GM18507 (cell line): Measurements from ENCODE around the gene RAB17.

Experiments used
- DNase-seq: peaks from one replicate; pipeline ENCODE4 v3.0.0; 2011; ENCODE audit warnings: low read depth; ENCODE audit not compliant: insufficient read length; ENCODE audit errors: extremely low spot score
- FAIRE-seq: peaks from 2 replicates; lab custom pipeline; 2011; peaks lifted over from hg19 to GRCh38; lab: Jason Lieb, UNC

RAB17 gene

DNA sequence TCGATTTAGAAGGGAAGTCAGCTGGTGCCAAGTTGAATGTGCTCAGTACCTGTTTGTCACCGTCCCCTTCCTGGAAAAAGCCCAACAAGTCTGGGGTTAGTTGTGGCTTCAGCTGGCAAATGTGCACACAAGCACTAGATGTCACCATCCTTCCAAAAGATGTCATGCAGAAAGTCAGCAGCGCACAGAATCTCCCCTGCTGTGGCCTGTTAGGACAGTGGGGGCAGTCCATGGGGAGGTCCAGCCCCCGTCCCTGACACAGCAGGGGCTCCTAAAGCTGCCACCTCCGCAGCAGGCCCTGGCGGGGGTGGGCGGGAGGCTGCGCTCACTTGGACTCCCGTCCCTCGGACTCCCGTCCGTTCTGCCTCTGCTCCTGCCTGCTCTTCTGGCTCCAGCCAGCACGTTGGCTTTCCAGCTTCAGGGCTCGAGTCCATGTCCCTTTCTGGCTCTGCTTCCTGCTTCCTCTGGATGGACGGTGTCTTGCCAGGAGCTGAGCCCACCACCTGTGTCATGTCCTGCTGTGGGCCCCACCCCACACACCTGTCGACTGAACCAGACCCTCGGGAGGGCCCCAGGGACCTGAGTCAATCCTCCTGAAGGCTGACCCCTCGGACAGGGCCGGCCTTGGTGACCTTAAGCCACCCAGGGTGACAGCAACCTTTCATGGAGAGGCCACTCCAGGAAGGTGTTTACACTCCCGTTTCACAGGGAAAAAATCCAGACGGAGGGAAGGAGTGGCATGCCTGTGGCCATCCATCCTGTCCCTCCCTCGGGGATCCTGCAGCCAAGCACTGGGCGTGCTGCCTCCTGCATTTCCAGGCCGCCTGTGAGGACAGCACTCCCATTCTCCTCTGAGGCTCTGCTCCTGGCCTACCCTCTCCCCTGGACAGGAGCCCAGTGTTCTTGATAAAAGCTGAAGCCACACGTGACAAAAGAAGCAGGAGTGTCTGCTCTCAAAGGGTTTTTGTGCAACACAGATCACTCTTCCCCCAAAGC lies 8.5 kb downstream of the RAB17 start:
- no peak for DNase-seq
- peak; percentile 41 for FAIRE-seq

DNA sequence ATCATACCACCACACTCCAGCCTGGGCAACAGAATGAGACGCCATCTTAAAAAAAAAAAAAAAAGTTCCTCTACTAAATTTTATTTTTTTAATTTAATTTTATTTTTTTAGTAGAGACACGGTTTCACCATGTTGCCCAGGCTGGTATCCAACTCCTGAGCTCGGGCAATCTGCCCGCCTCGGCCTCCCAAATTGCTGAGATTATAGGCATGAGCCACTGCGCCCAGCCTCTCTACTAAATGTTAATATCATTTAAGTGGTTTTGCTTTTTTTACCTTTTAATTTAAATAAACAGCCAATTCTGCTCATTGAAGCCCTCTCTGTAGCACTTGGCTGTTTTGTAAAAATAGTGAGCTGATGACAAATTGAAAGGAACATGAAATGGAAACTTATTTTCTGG lies 9.2 kb downstream of the RAB17 start:
- no peak for FAIRE-seq
- no peak for DNase-seq

- DNase-seq (no peak), FAIRE-seq (no peak)
These were observed 12.3 kb downstream of the RAB17 start for GRCh38 chr2:237577956-237578870.

DNA sequence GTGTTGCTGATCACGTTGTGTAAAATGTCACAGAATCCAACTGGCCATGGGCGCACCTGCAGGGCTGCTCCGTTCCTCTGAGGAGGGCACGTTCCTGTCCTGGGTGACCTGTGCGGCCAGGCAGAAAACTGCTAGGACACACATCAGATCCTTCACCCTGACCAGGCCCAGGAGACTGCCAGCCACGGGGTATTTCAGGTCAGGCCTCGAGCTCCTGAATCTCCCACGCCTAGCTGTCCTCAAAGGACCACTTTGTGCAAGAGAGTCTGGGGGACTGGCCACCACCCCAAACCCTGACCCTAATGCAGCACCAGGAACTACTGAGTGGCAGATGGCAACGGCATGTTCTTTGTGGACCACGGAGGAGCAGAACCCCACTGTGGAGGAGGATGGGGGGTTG lies 13.1 kb downstream of the RAB17 start:
- FAIRE-seq (no peak), DNase-seq (no peak)

- DNase-seq (no peak), FAIRE-seq (no peak)
These were observed 13.6 kb downstream of the RAB17 start for GRCh38 chr2:237576974-237577373.

GRCh38 chr2:237575869-237576862 lies 14.4 kb downstream of the RAB17 start:
- DNase-seq (no peak), FAIRE-seq (no peak)

DNA sequence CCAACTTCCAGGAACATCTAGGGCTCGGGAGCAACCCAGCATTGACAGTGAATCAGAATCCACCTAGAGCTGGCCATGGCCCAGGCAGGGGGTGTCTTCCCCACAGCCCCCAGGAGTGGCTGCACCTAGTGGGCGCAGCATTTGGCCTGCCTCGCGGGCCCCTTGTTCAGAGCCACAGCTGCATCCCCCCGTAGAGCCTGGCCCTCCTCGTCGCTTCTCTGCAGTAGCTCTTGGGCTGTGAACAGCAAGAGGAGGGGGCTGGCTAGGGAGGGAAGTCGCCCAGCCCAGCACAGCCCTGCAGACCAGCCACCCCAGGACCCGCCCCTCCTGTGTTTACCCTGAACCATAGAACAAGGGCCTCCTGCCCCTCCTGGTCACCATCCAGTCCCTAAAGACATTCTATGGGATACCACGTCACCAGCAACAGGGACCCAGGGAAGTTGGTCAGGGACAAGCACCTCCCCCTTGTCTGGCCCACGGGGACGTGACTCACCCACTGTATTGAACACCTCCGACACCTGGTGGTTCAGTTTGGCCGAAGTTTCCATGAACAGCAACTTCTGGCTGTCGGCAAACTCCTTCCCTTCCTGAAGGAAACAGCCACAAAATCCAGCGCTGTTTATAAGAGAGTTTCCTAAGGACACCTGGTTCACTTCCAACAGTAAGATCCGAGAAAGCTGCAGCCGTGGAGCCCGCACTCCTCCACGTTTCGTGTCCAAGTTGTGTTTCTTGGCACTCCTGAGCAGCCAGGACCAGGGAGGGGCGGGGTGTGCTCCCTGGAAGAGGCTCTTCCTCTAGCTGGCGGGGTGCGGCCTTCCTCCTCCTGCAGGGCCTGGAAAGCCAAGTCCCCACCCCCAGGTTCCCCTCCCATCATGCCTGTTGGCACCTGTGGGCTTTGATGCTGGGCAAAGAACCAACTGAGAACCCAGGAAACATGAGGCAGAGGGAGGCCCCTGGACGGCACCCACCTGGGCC lies 15.4 kb downstream of the RAB17 start:
- FAIRE-seq: no peak
- no peak for DNase-seq

GRCh38 chr2:237574467-237574866 lies 16.1 kb downstream of the RAB17 start:
- FAIRE-seq: no peak
- DNase-seq: no peak

GRCh38 chr2:237573721-237574415 lies 16.7 kb downstream of the RAB17 start:
- DNase-seq: no peak
- FAIRE-seq: no peak

DNA sequence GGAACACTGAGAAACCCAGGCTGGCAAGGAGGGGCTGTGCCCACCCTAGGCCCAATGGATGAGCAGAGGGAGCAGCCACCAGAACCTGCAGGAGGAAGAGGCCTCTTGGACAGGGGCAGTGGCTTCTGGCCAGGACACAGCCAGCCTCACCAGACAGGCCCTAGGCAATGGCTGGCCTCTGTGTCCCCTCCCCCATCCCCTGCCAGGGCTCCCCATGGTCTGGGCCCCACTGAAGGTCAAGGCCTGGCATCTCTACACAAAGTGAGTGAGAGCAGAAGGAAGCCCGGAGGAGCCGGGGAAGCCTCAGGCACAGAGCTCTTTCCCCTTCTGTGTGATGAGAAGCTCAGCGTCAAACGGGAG lies 17.8 kb downstream of the RAB17 start:
- DNase-seq (no peak), FAIRE-seq (no peak)

GRCh38 chr2:237572021-237572741 lies 18.4 kb downstream of the RAB17 start:
- FAIRE-seq (peak; percentile 95), DNase-seq (peak; percentile 92)

GRCh38 chr2:237571551-237571950 lies 19.0 kb downstream of the RAB17 start:
- no peak for FAIRE-seq
- DNase-seq: no peak

DNA sequence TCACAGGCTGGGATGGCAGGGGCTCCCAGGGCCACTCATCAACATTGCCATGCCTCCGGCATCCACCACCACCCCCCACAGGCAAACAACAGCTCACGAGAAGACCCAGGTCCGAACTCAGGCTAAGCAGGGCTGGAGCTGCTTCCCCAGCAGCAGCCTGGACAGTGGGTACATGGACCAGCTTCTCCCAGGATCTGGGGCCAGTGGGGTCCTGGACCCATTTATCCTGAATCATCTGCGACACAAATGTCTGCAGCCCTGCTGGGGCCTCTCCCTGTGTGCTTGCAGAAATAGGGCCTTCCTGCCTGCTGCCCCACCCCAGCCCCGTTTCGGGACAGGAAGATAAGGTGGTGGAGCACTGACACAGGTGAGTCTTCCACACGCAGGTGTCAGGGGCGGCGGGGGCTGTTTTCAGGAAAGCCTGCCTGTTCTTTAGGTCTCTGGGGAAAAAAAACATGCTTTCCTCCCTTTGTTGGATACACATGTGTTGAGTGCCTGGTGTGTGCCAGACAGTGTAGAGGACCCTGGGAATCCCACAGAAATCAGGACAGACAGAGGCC lies 19.7 kb downstream of the RAB17 start:
- DNase-seq (no peak), FAIRE-seq (no peak)

GRCh38 chr2:237569896-237570295 lies 20.6 kb downstream of the RAB17 start:
- FAIRE-seq (no peak), DNase-seq (no peak)

- no peak for FAIRE-seq
These were observed 21.5 kb downstream of the RAB17 start for GRCh38 chr2:237569041-237569440.

GRCh38 chr2:237568121-237568660 lies 22.3 kb downstream of the RAB17 start:
- DNase-seq: no peak
- no peak for FAIRE-seq

More at GRCh38 chr2:237569041-237569440, 21.5 kb downstream of the RAB17 start:
- DNase-seq: no peak
